KMS-11 (cell line): Measurements from ENCODE around the gene RPS10.

Experiments
- H2AFZ ChIP-seq: fragments of 200-600 bp; sonication (generic); 2 replicates; pipeline ENCODE4 v1.6.1; 2016; ENCODE audit warnings: antibody characterized with exemption, mixed run types, low read depth
- H3K27ac ChIP-seq: fragments of 200-600 bp; sonication (generic); 2 replicates; pipeline ENCODE4 v1.6.1; 2016; ENCODE audit warnings: mild to moderate bottlenecking, mixed run types
- H3K27me3 ChIP-seq: fragments of 200-600 bp; sonication (generic); 2 replicates; pipeline ENCODE4 v1.6.1; 2017; ENCODE audit warnings: mild to moderate bottlenecking, low read depth, mixed run types, moderate library complexity; ENCODE audit not compliant: insufficient read depth
- H3K36me3 ChIP-seq: fragments of 200-600 bp; sonication (generic); 2 replicates; pipeline ENCODE4 v1.6.1; 2017; ENCODE audit warnings: mild to moderate bottlenecking, mixed run types; ENCODE audit not compliant: insufficient read depth
- H3K4me1 ChIP-seq: fragments of 200-600 bp; sonication (generic); 2 replicates; pipeline ENCODE4 v1.6.1; 2016; ENCODE audit warnings: mild to moderate bottlenecking, low read depth, mixed run types; ENCODE audit not compliant: poor library complexity, severe bottlenecking
- H3K4me2 ChIP-seq: fragments of 200-600 bp; sonication (generic); 2 replicates; pipeline ENCODE4 v1.7.0; 2016; ENCODE audit warnings: mild to moderate bottlenecking, mixed run types
- H3K4me3 ChIP-seq: fragments of 200-600 bp; sonication (generic); IDR thresholded peaks from 2 replicates; pipeline ENCODE4 v1.6.1; 2017; ENCODE audit warnings: low read depth, low read length, mixed read lengths; ENCODE audit not compliant: insufficient read depth
- H3K79me2 ChIP-seq: fragments of 200-600 bp; sonication (generic); 2 replicates; pipeline ENCODE4 v1.6.1; 2016; ENCODE audit warnings: low read depth, mixed run types; ENCODE audit not compliant: insufficient read depth
- H3K9ac ChIP-seq: fragments of 200-600 bp; sonication (generic); 2 replicates; pipeline ENCODE4 v1.6.1; 2016; ENCODE audit warnings: mild to moderate bottlenecking, mixed run types
- H4K20me1 ChIP-seq: fragments of 200-600 bp; sonication (generic); 2 replicates; pipeline ENCODE4 v1.6.1; 2016; ENCODE audit warnings: mild to moderate bottlenecking, mixed run types; ENCODE audit not compliant: insufficient read depth
- TF ChIP-seq, protein P1 (sequence below): fragments of 200-600 bp; sonication (generic); conservative IDR thresholded peaks from 2 replicates; pipeline ENCODE4 v1.6.1; 2017; ENCODE audit warnings: low read depth, mild to moderate bottlenecking, antibody characterized with exemption, low read length, moderate library complexity, mixed read lengths

Gene RPS10

DNA sequence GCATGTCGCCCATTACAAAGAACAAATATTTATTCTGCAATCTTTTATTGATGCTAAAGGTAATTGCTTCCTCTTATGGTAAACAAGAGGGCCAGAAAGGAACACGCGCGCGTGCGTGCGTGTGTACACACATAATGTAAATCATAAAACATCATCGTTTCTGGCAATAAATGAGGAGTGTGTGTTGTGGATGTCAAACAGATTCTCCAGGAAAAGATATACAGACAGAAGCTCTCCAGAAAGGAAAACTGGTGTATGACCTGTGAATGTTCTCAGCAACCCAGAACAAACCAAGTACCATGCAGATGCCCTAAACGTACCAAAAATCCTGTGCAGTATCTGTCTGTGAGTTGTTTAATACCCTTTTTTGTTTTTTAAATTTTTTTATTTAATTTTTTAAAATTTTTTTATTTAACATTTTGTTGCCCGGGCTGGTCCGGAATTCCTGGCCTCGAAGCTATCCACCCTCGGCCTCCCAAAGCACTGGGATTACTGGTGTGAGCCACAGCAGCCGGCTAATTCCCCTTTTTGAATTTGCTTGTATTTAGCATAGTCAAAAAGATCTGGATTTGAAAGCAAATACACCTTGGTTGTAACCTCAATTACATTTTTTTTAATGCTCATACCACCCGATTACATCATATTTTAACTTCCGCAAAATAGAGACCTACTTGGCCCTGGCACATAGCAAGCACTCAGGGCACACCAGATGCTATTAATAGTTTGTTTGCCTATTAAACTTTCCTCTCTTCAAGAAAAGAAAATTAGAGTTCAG lies 32.5 kb downstream of the RPS10 start:
- Histone ChIP-seq H4K20me1 (peaks cover 4% of the 10 kb centered on the region; the same call in 1 of the 2 replicates), H3K27ac (peak overlapping the region; percentile 99; the same call in 1 of the 2 replicates), H3K36me3 (no peaks in the 10 kb centered on the region), H2AFZ (peak overlapping the region; percentile 80), H3K9ac (peak overlapping the region; percentile 99; the same call in 1 of the 2 replicates), H3K4me1 (peaks cover 13% of the 10 kb centered on the region), H3K27me3 (no peaks in the 10 kb centered on the region), H3K4me3 (no peak overlapping the region), H3K79me2 (peaks cover 37% of the 10 kb centered on the region), H3K4me2 (peak overlapping the region; percentile 84)
- TF ChIP-seq, protein P1, sequence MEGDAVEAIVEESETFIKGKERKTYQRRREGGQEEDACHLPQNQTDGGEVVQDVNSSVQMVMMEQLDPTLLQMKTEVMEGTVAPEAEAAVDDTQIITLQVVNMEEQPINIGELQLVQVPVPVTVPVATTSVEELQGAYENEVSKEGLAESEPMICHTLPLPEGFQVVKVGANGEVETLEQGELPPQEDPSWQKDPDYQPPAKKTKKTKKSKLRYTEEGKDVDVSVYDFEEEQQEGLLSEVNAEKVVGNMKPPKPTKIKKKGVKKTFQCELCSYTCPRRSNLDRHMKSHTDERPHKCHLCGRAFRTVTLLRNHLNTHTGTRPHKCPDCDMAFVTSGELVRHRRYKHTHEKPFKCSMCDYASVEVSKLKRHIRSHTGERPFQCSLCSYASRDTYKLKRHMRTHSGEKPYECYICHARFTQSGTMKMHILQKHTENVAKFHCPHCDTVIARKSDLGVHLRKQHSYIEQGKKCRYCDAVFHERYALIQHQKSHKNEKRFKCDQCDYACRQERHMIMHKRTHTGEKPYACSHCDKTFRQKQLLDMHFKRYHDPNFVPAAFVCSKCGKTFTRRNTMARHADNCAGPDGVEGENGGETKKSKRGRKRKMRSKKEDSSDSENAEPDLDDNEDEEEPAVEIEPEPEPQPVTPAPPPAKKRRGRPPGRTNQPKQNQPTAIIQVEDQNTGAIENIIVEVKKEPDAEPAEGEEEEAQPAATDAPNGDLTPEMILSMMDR, result no peak

DNA sequence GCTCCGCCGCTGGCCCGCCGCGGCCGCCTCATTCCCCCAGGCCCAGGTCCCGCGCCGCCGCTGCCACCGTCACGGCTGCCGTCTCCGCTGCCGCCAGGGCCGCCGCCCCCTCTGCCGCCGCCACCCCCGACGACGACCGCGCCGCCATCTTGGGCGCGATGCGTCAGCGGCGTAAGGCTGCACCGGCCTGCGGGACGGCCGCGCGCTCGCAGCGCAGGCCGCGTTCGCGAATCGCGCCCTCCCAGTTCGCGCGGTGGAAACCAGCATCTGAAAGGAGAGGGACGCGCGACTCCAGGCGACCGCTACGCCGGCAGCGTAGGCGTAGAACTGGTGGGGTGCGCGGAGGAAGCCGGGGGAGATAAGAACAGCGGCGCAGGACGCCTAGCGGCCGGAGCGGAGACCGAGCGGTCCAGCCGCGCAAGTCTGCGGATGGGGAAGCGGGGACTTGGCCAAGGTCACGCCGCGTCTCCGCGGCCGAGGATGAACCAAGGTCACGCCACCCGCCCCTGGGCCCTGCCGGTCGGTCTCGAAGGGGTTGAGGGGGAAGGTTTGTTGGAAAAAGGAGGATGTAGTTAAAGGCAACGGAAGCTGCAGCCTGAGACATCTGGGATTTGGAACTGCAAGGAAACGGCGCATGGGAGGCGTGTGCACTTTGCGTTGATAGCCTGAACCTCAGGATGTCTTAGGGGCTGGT lies 33.2 kb downstream of the RPS10 start, which contains the start of gene NUDT3:
Gene NUDT3, minus strand, starts transcription at position 173 of the 694 bp plus-strand sequence. CDS start 307 bp downstream, outside the sequence.
- peaks cover 13% of the 10 kb centered on the region for H3K4me1 ChIP-seq
- no peaks in the 10 kb centered on the region for H3K27me3 ChIP-seq
- H3K27ac ChIP-seq, result peak within 1 kb of the TSS; percentile 99
- peak within 1 kb of the TSS; percentile 93 for H3K4me2 ChIP-seq
- H3K36me3 ChIP-seq, result no peaks in the 10 kb centered on the region
- peak within 1 kb of the TSS; percentile 80 for H2AFZ ChIP-seq
- peak within 1 kb of the TSS; percentile 99 for H3K9ac ChIP-seq
- TF ChIP-seq, protein P1, result peak; percentile 67
- no peak within 1 kb of the TSS for H3K4me3 ChIP-seq
- peaks cover 44% of the 10 kb centered on the region for H3K79me2 ChIP-seq
- peaks cover 4% of the 10 kb centered on the region; the same call in 1 of the 2 replicates for H4K20me1 ChIP-seq

DNA sequence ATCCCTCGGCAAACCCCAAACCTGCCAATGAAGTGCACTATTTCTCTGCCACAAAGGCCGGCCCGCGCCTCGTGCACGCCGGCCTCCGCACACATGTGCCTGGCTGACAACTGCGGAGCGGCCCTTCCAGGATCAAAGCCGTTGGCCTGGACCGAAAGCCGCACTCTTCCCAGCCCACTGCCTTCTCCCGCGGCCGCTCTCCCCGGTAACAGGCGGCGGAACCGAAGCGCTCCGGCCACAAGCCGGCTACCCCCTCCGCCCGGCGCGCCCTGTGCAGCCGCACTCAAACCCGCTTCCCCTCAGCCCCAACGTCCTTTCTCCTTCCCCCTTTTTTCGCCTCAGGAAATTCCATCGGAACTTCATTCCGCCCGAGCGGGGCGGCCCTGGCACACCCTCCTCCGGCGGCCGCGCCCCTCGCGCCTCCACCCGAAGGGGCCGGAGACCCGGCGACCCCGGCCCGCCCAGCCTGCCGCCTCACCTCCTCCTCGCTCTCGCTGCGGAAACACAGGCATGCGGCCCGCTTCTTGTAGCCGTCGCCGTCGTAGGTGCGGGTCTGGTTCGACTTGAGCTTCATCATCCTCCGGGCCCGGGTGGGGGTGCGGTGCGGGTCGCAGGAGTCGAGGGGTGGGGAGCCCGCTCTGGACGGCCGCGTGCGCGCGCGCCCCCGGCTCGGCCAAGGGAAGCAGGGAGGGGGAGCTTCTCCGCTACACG lies 33.9 kb downstream of the RPS10 start:
- Histone ChIP-seq H3K4me3 (no peak overlapping the region), H3K27me3 (no peaks in the 10 kb centered on the region), H3K4me2 (peak overlapping the region; percentile 93; the same call in 1 of the 2 replicates), H3K36me3 (no peaks in the 10 kb centered on the region), H3K9ac (peak overlapping the region; percentile 99), H3K27ac (peak overlapping the region; percentile 99), H4K20me1 (peaks cover 4% of the 10 kb centered on the region; the same call in 1 of the 2 replicates), H2AFZ (peak overlapping the region; percentile 80), H3K79me2 (peaks cover 51% of the 10 kb centered on the region), H3K4me1 (peaks cover 13% of the 10 kb centered on the region)
- TF ChIP-seq, protein P1, result no peak

DNA sequence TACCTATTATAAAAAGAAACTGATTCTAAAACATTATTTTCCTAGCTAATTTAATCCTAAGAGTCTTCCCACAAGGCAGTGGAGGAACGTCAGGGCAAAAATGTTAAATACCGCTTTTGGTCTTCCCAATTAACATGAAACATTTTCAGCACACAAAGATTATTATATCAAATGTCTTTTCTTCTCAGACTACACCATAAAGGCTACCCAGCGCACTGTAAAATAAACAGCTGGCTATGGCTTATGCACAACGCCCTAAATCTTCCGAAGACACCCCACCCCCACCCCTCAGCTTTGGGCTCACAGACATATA lies 34.4 kb downstream of the RPS10 start:
- H3K4me3 ChIP-seq, result no peak overlapping the region
- TF ChIP-seq, protein P1, result no peak
- peak overlapping the region; percentile 93 for H3K4me2 ChIP-seq
- H3K27ac ChIP-seq, result peak overlapping the region; percentile 99
- H3K79me2 ChIP-seq, result peaks cover 56% of the 10 kb centered on the region
- peaks cover 7% of the 10 kb centered on the region; the same call in 1 of the 2 replicates for H4K20me1 ChIP-seq
- no peaks in the 10 kb centered on the region for H3K27me3 ChIP-seq
- H2AFZ ChIP-seq, result peak overlapping the region; percentile 80; the same call in 1 of the 2 replicates
- peaks cover 16% of the 10 kb centered on the region for H3K4me1 ChIP-seq
- H3K36me3 ChIP-seq, result no peaks in the 10 kb centered on the region
- peak overlapping the region; percentile 99 for H3K9ac ChIP-seq
